Gastroesophageal sphincter (tissue), 3 donors: ENCODE measurements around the gene GRIP1.

Source experiments
- POLR2A ChIP-seq, 2 donors: fragments of 450-650 bp; IDR thresholded peaks; one replicate each; pipeline ENCODE4 v1.6.1; 2017; ENCODE audit warnings: antibody characterized with exemption in 2 of 2, mild to moderate bottlenecking in 2 of 2, moderate library complexity in 1 of 2
- TF ChIP-seq, protein P1 (sequence below), 4 experiments: fragments of 200-600 bp in 2 of 4; fragments of 450-650 bp in 2 of 4; sonication (generic) in 1 of 4; IDR thresholded peaks; one replicate each; pipeline ENCODE4 v1.5.1; 2017 to 2019; ENCODE audit warnings: antibody characterized with exemption in 4 of 4, mild to moderate bottlenecking in 2 of 4, moderate library complexity in 2 of 4

DNA sequence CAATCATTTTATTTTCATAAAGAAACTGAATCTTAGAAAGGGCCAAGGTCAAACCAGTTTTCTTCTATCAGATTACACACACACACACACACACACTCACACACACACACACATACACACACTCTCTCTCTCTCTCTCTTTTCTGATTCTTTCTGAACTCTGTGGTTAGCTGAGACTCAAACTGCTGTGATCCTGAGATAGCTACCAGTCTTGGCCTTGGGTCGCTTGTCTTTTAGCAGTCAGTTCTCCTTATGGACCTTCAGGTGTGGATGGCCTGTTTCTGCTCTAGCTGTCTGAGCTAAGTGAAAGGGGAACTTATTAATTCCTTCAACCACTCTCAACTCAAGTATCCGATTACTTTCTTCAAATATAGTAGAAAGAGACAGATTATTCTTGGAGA, 145.1 kb downstream of the GRIP1 start:
- TF ChIP-seq, protein P1, sequence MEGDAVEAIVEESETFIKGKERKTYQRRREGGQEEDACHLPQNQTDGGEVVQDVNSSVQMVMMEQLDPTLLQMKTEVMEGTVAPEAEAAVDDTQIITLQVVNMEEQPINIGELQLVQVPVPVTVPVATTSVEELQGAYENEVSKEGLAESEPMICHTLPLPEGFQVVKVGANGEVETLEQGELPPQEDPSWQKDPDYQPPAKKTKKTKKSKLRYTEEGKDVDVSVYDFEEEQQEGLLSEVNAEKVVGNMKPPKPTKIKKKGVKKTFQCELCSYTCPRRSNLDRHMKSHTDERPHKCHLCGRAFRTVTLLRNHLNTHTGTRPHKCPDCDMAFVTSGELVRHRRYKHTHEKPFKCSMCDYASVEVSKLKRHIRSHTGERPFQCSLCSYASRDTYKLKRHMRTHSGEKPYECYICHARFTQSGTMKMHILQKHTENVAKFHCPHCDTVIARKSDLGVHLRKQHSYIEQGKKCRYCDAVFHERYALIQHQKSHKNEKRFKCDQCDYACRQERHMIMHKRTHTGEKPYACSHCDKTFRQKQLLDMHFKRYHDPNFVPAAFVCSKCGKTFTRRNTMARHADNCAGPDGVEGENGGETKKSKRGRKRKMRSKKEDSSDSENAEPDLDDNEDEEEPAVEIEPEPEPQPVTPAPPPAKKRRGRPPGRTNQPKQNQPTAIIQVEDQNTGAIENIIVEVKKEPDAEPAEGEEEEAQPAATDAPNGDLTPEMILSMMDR (IDR thresholded peaks at IDR 0.05): no peak
- TF ChIP-seq POLR2A (IDR thresholded peaks at IDR 0.05): no peak
